NCI-H1417 treated with DMSO at 0.1 percent for 48 hours (cell line): Measurements from ENCODE around the gene SFI1.
"Not testable (repeated sequence)": the region's sequence is repeated elsewhere in the genome, so short reads cannot be mapped to it uniquely, and the experiment has no call there.

ENCODE experiments used
- DNase-seq: peaks from one replicate; lab custom pipeline; 2025; lab: John Stamatoyannopoulos, UW

The SFI1 gene

DNA sequence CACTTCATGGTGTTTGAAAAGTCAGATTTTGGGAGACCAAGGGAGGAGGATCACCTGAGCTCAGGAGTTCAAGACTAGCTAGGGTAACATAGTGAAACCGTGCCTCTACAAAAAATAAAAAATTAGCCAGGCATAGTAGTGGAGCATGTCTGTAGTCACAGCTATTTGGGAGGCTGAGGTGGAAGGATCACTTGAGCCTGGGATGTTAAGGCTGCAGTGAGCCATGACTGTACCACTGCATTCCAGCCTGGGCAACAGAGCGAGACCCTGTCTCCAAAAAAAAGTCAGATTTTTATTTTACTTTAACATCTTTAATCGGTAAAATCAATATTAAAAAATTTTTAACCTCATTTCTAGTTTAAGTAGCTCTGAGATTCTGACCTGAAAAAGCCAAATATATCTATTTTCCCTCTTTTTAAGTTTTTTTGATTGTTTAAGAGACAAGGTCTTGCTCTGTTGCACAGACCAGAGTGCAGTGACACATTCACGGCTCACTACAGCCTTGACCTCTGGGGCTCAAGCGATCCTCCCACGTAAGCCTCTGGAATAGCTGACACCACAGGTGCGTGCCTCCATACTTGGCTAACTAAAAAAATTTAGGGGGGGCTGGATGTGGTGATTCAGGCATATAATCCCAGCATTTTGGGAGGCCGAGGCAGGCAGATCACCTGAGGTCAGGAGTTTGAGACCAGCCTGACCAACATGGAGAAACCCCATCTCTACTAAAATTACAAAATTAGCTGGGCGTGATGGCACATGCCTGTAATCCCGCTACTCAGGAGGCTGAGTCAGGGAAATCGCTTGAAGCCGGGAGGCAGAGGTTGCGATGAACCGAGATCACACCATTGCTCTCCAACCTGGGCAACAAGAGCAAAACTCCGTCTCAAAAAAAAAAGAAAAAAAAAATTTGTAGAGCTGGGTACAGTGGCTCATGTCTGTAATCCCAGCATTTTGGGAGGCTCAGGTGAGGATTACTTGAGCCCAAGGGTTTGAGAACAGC lies 48.4 kb downstream of the SFI1 start:
- DNase-seq, result no peak

DNA sequence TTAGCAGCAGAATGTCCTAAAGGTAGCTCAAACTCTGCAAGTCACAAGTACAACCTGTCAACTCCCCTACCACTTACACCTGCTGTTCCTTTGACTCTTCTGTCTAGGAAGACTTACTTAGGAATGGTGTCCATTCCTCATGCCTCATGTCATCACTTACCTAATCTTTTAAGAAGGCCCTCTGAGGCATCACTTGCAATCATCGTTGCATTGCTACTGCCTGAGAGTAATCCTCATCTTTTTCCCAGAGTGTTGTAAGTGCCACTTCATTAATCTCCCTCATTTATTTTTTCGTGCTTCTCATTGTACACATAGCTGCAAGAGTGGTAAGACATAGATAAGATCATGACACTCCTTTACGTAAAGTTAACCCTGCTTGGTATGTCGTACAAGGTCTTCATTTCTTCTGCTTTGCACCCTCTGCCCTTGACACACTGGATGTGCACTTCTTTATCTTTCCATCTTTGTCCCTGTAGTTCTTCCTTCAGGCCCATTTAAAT lies 54.6 kb downstream of the SFI1 start:
- no peak for DNase-seq

DNA sequence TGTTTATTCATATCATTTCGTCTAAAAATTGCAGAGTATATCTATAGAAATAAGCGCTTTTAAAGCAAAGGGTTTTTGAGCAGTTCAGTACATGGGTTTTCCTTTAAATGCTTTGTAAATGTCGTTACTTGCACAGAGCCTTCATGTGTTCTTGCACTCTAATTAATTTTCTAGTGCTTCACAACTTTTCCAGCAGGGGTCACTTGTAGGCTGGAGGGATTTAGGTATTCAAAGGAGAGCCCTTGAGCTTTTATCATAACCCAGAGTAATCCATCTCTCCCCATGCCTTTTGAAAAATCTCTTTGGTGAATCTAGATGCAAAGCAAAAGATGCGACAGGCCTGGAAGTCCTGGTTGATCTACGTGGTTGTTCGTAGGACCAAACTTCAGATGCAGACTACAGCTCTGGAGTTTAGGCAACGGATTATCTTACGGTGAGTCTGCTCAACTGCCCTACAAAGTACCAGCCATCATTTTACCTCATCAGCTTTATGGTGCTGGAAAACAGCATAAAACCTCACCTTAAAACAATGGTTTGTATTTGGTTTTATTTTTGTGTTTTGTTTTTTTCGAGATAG lies 60.4 kb downstream of the SFI1 start:
- no peak for DNase-seq

DNA sequence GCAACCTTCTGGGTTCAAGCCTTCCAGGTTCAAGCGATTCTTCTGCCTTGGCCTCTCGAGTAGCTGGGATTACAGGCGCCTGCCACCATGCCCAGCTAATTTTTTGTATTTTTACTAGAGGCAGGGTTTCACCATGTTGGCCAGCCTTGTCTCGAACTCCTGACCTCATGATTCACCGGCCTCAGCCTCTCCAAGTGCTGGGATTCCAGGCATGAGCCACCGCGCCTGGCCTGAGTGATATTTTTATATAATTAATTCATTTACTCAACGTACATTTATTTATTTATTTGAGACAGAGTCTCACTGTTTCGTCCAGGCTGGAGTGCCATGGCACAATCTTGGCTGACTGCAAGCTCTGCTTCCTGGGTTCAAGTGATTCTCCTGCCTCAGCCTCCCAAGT lies 62.2 kb downstream of the SFI1 start:
- not testable (repeated sequence) for DNase-seq

DNA sequence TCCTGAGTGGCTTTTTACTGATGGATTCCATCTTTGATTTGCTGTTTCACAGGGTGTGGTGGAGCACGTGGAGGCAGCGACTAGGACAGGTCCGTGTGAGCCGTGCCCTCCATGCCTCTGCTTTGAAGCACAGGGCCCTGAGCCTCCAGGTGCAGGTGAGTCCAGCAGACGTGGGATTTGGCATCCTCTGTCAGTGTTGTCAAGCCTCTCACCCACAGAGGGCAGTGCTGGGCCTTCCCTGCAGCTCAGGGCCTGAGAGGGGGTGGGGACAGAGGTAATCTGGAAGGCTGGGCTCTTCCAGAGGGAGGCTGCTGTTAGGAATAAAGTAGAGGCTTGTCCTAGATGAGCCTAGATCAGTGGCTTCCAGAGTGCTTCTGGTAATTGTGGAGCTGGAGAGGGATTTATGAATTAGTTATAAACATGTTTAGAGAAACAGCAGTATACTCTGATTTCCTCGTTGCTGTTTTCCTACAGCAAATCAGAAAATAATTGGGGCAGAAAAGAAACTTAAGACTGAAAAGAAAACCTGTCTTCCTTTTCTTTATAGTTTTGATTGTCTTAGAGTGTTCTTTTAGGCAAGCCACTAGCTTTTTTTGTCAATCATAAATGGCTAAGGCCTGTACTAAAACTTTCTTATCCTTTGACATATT lies 65.0 kb downstream of the SFI1 start:
- DNase-seq, result no peak

DNA sequence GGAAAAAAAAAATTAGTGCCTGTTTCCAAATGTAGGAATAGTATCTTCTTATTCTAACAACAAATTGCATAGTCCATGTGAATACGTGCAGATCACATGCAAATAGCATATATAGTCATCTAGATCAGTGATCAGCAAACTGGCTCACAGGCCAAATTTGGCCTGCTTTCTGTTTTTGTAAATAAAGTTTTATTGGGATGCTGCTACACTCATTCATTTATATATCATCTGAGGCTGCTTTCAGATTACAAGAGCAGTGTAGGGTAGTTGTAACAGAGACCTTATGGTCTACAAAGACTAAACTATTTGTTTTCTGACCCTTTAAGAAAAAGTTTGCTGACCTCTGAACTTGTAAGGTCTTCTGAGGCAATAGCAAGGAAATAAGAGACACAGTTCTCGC lies 65.6 kb downstream of the SFI1 start:
- DNase-seq, result no peak

DNA sequence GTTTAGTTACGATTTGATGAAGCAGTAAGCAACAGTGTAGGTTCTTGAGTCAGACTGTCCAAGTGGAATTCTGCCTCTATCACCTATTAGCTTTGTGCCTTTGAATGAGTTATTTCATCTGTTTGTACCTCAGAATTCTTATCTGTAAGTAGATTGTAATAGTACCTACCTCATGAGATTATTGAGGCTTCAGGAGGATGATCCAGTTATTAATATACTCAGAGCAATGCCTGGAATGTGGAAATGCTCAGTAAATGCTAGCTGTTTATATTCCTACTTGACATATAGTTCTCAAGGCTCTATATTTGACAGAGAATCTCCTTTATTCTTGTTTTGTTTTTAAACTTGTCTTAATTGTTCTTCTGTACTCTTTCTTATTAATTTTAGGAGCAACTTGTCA lies 70.1 kb downstream of the SFI1 start:
- DNase-seq, result no peak

DNA sequence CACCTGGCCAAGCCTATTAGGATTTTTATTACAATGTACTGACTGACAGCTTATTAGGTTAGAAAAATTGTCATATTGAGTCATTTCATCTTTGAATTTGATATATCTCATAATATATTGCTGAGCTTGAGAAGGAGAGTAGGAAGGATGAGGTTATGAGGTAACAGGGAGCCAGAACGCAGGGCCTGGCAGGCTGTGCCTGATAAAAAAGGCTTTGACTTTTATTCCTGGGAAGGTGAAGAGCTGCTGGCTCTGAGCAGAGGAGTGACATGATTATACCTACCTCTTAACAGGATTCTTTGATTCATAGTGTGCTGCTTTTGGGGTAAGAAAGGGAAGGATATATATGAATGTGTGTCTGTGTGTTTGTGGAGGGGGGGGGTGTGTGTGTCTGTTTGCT lies 70.9 kb downstream of the SFI1 start:
- DNase-seq, result no peak

DNA sequence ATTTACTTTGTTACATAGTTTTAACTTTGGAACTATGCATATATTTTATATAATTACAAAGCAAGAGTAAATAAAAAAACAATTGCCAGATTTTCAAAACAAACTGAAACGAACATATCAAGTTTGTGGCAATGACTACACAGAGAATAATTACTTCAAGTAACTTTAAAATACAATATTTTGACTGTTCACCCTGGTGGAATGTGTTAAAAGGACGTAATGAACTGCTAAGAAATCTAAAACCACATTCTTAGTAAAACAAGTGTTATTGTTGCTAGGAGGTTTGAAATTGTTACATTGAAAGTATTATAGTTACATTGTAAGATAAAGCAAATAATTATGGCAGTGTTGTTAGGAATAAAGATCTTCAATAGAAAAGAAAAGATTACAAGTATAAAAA lies 71.4 kb downstream of the SFI1 start:
- no peak for DNase-seq

DNA sequence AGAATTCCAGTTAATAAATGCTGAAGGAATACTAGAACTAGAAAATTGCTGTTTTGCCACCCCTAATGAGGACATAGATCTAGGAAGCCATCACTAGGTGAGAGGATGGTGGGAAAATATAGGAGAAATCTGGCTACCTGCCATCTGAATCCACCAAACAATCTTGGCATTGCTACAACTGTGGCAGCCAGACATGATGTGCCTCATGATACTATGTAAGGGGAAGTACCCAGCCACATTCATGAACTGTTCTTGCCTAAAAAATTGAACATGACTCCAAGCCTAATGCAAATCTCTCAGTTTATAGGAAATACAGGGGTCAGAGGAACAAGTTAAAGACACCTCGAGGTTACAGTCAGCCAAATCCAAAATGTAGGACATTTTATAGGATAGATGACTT lies 72.8 kb downstream of the SFI1 start:
- DNase-seq, result no peak

DNA sequence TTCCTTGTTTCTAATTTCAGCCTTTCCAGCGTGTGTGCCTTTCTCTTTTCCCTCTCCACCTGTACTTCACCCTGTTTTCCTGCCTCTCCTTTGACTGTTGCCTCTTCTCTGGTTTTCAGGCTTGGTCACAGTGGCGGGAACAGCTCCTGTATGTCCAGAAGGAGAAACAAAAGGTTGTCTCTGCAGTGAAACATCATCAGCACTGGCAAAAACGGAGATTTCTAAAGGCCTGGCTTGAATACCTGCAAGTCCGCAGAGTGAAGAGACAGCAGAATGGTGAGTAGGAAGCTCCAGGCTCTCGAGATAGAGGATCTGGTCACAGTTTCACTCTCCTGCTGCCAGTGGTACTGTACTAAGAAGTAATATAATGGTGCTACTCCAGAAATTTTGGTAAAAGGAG lies 76.6 kb downstream of the SFI1 start:
- DNase-seq, result no peak

DNA sequence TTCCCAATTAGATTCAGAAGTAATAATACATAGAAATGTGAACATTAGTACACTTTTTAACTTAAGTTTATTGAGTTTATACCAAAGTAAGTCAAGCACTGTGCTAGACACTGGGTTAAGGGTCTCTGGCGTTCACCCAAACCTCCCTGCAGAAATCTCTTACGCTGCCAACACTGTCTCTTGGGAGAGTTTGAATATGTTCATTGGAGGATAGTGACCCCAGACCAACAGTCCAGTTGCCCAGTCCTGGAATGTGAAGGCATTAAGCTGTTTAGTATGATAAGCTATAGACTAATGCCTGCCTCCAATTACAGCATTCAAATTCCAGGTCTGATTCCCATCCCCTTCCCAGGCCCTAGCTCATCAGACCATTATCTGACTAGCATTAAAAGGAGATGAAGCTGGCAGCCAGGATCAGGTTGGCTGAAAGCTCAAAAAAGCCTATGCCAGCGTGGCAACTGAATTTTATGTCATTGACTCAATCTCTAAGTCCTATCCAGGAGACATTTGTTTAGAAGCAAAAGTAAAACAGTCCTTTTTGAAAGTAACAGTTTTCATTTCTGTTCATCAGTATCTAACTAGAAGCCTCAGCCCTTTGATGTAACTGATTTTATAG lies 77.8 kb downstream of the SFI1 start:
- no peak for DNase-seq

DNA sequence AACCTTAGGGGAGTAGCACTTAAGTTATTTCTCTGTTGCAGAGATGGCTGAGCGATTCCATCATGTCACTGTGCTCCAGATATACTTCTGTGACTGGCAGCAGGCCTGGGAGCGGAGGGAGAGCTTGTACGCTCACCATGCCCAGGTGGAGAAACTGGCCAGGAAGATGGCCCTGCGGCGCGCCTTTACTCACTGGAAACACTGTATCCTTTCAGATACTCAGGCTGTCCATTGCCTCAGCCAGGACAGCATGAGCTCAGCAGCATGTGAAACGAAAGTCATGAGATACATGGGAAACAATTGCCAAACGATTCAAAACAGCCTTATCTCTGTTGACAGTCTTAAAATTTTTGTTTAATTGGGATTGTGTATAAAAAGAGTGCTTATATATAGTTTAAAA lies 78.9 kb downstream of the SFI1 start:
- DNase-seq, result no peak

DNA sequence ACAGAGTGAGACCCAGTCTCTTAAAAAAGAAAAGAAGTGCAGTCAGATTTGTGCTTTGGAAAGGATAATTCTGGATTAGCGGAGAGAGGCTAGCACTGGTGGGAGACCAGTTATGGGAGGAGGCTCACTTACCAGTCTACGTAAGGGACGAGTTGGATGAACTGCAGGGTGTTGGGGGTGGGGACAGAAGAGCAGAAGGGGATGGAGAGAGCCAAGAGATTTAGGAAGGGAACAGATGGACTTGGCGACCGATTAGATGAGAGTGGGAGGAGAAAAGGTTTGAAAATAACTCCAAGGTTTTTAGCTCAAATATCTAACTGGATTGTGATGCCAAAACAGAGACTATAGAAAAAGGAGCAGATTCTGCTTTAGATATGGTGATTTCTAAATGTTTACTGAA lies 81.4 kb downstream of the SFI1 start:
- DNase-seq, result no peak

DNA sequence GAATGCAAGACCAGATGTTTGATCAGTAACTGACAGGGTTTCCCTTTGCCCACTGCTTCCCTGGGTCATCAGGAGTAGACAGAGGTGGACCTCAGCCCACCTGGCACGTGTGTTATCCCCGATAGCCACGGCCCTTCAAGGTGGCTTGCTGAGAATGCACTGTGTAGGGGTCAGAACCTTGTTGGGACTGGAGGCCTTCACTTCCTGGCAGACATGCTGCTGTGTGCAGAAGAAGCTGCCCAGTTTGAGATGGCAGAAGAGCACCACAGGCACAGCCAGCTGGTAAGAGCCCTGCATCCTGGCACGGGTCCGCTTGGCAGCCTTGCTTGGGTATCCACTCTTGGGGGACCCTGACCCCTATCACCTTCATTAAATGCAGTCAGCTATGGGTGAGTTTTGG lies 81.8 kb downstream of the SFI1 start:
- no peak for DNase-seq

DNA sequence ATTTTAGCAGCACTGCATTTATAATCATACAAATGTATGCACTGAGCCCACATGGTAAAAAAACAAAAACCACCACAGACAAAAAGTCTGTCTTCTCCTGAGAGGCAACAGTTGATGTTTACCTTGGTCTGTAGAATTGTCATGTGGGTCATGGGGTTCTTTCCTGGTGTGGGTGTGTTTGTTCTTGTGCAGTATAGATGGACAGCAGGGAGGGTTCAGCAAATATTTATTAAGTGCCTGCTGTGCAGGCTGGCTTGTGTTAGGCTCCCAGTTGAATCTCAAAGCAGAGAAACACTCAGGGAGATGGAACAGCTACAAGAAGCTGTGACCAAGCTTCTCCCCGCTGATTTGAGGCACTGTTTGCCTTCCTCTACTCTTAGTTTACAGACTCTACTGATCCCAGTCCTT lies 83.5 kb downstream of the SFI1 start:
- peak; percentile 82 for DNase-seq

DNA sequence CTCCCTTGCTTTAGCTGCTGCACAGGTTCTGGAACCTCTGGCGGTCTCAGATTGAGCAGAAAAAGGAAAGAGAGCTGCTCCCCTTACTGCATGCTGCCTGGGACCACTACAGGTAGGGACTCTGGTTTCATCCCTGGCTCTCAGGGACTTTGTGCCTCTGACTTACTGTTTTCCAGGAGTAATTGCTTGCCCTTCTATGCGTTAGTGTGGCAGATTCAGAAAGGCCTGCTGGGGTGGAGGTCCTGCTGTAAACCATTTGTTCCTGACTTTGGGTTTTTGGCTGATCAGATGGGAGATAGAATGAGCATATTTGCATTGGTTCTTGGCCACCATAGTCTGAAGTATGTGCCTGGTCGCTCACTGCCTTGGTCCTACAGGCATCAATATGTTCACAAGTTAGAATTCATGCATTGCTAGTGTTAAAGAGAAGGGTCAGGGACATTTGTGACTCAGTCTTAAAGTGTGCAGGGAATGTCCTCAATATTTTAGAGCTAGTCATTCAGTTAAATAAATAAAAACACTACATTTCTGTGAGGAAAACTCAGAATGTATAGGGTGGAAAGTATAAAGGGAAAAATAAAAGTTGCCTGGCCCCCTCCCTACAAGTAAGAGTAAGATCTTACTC lies 87.6 kb downstream of the SFI1 start:
- no peak for DNase-seq

DNA sequence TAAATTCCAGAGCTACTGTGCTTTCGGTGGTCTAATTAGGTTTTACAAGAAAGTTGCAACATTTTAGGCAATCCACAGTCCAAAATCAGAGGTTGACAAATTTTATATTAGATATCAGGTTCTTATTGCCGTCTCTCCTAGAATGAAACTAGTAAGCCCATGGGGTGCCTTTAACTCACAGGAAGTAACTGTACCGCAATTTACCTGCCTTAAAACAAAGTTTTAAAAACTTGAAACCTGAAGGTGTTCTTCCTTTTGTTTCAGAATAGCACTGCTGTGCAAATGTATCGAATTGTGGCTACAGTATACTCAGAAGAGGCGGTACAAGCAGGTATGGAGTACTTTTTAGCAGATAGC lies 88.4 kb downstream of the SFI1 start:
- DNase-seq, result no peak

DNA sequence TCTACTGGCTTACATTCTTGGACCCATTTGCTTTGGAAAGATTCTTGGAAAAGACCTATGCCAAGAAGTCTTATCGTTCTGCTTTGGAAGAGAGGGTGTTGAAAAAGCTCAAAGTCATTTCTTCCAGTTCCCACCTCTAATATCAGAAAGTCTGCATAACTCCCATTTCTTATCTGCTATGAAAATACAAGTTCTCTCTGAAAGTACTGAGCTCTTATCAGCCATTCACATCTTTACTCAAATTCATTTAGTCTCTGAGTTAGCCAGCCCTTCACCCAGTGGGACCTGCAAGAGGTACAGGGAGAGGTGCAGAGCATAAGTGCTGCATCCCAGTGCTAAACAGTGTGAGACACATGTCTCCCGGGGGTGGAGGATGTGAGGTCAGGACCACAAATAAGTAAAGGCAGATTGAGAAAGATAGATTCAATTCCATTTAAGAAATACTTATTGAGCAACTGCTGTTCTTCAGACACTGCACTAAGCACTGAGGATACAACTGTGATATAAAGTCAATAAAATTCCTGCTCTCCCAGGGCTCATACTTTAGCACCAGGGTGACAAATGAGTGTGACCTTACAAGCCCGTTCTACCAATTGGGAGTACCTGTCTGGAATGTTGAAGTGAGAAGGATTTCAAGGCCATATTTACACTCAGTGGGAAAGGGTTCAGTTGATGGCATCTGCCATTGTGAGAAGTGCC lies 89.0 kb downstream of the SFI1 start:
- DNase-seq, result no peak

DNA sequence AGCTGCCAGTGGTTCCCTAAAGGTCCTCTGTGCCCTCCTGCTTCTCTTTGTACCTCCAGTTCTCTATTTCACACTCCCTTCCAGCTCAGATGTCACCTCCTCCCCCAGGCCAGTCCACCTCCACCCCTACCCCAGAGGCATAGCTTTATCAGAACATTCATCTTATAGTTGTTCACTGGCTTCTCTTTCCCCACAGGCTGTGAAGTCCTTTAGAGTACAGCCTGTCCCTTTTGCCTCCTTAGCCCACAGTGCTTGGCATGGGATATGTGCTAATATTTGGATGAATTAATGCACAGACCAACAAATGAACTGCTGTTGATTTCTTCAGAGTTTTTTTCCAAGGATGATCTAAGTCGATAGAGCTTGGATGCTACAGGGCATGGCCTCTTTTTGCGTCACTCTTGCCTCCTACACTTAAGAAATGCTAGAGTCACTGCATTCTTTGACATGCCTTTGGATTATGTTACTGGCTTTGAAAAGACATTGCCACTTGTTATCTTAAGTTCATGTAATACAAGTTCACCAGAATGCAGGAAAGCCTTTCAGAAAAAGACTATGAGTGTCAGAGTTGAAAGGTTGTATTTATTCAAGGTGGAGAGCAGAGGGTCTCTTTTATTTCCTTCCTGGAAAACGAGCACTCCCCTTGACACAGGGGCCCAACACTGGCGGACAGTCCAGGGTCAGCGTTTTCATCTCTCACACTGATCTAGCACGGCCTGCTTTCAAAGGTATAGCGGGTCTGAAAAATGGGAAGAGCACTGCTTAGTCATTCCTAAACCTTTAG lies 90.0 kb downstream of the SFI1 start:
- no peak for DNase-seq
